ENCODE data around the gene CERS2. TPM values are rescaled to one million over a fixed set of nuclear protein-coding genes. Genes with fewer than 3 reads are reported as not detected.

The CERS2 gene
- total and polyA plus RNA-seq, 2 of the 8 experiments (the other 6 are each of a cell fraction or from before 2014, with no cell fraction given): 216 to 237 TPM

DNA sequence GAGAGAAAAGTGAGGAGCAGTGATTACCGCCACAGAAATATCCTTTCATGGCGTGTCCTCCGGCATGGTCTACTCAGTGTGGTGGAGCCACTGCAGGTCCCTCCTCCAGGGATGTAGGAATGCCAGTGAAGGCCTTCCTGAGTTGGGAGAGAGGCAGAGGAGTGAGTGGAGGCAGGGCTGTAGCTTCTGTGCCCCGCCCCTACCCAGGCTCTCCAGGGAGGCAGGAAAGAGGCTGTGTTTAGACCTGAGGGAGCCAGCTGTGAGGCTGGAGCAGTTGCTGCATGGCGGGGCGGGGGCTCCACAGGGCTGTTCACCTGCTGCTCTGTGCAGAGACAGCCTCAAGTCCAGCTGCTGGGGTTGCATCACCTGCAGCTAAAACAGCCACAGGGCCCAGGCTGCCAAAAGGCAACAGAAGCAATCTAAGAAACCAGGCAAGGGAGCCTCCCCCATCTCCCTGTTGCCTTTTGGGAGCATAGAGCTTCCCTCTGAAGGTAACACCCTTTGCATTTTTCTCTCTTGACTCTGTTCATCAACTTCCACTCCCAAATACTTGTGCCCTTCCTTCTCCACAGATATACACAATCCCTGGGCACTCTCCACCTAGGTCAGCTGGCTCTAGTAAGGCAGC is 6.7 kb upstream of the CERS2 start (continued):
- TF ChIP-seq, protein P1, sequence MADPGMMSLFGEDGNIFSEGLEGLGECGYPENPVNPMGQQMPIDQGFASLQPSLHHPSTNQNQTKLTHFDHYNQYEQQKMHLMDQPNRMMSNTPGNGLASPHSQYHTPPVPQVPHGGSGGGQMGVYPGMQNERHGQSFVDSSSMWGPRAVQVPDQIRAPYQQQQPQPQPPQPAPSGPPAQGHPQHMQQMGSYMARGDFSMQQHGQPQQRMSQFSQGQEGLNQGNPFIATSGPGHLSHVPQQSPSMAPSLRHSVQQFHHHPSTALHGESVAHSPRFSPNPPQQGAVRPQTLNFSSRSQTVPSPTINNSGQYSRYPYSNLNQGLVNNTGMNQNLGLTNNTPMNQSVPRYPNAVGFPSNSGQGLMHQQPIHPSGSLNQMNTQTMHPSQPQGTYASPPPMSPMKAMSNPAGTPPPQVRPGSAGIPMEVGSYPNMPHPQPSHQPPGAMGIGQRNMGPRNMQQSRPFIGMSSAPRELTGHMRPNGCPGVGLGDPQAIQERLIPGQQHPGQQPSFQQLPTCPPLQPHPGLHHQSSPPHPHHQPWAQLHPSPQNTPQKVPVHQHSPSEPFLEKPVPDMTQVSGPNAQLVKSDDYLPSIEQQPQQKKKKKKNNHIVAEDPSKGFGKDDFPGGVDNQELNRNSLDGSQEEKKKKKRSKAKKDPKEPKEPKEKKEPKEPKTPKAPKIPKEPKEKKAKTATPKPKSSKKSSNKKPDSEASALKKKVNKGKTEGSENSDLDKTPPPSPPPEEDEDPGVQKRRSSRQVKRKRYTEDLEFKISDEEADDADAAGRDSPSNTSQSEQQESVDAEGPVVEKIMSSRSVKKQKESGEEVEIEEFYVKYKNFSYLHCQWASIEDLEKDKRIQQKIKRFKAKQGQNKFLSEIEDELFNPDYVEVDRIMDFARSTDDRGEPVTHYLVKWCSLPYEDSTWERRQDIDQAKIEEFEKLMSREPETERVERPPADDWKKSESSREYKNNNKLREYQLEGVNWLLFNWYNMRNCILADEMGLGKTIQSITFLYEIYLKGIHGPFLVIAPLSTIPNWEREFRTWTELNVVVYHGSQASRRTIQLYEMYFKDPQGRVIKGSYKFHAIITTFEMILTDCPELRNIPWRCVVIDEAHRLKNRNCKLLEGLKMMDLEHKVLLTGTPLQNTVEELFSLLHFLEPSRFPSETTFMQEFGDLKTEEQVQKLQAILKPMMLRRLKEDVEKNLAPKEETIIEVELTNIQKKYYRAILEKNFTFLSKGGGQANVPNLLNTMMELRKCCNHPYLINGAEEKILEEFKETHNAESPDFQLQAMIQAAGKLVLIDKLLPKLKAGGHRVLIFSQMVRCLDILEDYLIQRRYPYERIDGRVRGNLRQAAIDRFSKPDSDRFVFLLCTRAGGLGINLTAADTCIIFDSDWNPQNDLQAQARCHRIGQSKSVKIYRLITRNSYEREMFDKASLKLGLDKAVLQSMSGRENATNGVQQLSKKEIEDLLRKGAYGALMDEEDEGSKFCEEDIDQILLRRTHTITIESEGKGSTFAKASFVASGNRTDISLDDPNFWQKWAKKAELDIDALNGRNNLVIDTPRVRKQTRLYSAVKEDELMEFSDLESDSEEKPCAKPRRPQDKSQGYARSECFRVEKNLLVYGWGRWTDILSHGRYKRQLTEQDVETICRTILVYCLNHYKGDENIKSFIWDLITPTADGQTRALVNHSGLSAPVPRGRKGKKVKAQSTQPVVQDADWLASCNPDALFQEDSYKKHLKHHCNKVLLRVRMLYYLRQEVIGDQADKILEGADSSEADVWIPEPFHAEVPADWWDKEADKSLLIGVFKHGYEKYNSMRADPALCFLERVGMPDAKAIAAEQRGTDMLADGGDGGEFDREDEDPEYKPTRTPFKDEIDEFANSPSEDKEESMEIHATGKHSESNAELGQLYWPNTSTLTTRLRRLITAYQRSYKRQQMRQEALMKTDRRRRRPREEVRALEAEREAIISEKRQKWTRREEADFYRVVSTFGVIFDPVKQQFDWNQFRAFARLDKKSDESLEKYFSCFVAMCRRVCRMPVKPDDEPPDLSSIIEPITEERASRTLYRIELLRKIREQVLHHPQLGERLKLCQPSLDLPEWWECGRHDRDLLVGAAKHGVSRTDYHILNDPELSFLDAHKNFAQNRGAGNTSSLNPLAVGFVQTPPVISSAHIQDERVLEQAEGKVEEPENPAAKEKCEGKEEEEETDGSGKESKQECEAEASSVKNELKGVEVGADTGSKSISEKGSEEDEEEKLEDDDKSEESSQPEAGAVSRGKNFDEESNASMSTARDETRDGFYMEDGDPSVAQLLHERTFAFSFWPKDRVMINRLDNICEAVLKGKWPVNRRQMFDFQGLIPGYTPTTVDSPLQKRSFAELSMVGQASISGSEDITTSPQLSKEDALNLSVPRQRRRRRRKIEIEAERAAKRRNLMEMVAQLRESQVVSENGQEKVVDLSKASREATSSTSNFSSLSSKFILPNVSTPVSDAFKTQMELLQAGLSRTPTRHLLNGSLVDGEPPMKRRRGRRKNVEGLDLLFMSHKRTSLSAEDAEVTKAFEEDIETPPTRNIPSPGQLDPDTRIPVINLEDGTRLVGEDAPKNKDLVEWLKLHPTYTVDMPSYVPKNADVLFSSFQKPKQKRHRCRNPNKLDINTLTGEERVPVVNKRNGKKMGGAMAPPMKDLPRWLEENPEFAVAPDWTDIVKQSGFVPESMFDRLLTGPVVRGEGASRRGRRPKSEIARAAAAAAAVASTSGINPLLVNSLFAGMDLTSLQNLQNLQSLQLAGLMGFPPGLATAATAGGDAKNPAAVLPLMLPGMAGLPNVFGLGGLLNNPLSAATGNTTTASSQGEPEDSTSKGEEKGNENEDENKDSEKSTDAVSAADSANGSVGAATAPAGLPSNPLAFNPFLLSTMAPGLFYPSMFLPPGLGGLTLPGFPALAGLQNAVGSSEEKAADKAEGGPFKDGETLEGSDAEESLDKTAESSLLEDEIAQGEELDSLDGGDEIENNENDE (IDR thresholded peaks at IDR 0.05; ENCODE audit: insufficient replicate concordance, low read length): no peak
- TF ChIP-seq TBP (IDR thresholded peaks at IDR 0.05; ENCODE audit: low read depth, low read length) (peak; percentile 74), SIX5 (IDR thresholded peaks at IDR 0.05; ENCODE audit: low read depth, low read length) (no peak), TEAD4 (IDR thresholded peaks at IDR 0.05; ENCODE audit: low read depth, low read length) (peak; percentile 39; the same call in 1 of the 2 replicates), ZNF274 (IDR thresholded peaks at IDR 0.05; ENCODE audit: borderline replicate concordance, extremely low read depth, low read length) (no peak), PHF8 (conservative IDR thresholded peaks at IDR 0.05; ENCODE audit: low read depth, low read length) (no peak), RBBP5 (IDR thresholded peaks at IDR 0.05; ENCODE audit: borderline replicate concordance, low read depth, low read length) (peak; percentile 72; the same call in 1 of the 2 replicates), TAF1 (IDR thresholded peaks at IDR 0.05; ENCODE audit: low read depth, low read length) (peak; percentile 76), NANOG (IDR thresholded peaks at IDR 0.05; ENCODE audit: insufficient read depth, low read depth, low read length, poor library complexity, severe bottlenecking) (no peak)

Data from H1 (cell line).